MCF 10A (cell line): ENCODE results near the gene AMH. TPM values are rescaled to one million over a fixed set of nuclear protein-coding genes. Genes with fewer than 3 reads are reported as not detected.
A peak's percentile ranks its signal among the peaks of the same experiment; 100 is the strongest.

Experiments used
- BruUV-seq: library from RNA; stranded (reverse); fragments of 400-500 nt; replicated peaks from 2 replicates; lab custom pipeline; 2021; lab: Mats Ljungman, UMichigan
- CTCF ChIA-PET: fragments of 300-600 bp; sonication (Branson Sonifier 250); formaldehyde crosslinking; extraction: SDS; loops from one replicate; lab custom pipeline; 2021; ENCODE audit warnings: antibody characterized with exemption, inconsistent platforms; lab: Yijun Ruan, JAX
- POLR2A ChIA-PET: fragments of 300-600, 350-650 bp; sonication (Branson Sonifier 250); formaldehyde crosslinking; extraction: SDS; loops from one replicate; lab custom pipeline; 2020; ENCODE audit warnings: antibody characterized with exemption, inconsistent platforms; lab: Yijun Ruan, JAX
- DNase-seq: peaks from one replicate; pipeline ENCODE4 v3.0.0-alpha.2; 2018; ENCODE audit not compliant: unreplicated experiment
- H3K27ac Mint-ChIP-seq: one replicate; pipeline ENCODE4 v1.8.0; 2022; ENCODE audit warnings: mild to moderate bottlenecking, low read depth, mixed read lengths; ENCODE audit not compliant: unreplicated experiment
- H3K27me3 Mint-ChIP-seq: one replicate; pipeline ENCODE4 v1.8.0; 2022; ENCODE audit warnings: mixed read lengths; ENCODE audit not compliant: insufficient read depth, unreplicated experiment
- H3K36me3 Mint-ChIP-seq: one replicate; pipeline ENCODE4 v1.8.0; 2022; ENCODE audit warnings: mild to moderate bottlenecking, moderate library complexity, mixed read lengths; ENCODE audit not compliant: insufficient read depth, unreplicated experiment
- H3K4me1 Mint-ChIP-seq: one replicate; pipeline ENCODE4 v1.8.0; 2022; ENCODE audit warnings: mixed read lengths; ENCODE audit not compliant: insufficient read depth, unreplicated experiment
- H3K4me3 Mint-ChIP-seq: one replicate; pipeline ENCODE4 v1.8.0; 2022; ENCODE audit warnings: mild to moderate bottlenecking, moderate library complexity, mixed read lengths; ENCODE audit not compliant: unreplicated experiment
- H3K9me3 Mint-ChIP-seq: one replicate; pipeline ENCODE4 v1.8.0; 2022; ENCODE audit warnings: mixed read lengths; ENCODE audit not compliant: unreplicated experiment
- intact Hi-C: fragments of 100-400 bp; cut with micrococcal nuclease; formaldehyde crosslinking; loops from 2 replicates; pipeline ENCODE4 v1.14.1; 2022
- total RNA-seq: library from RNA; stranded (reverse); gene quantifications from 2 replicates; pipeline ENCODE4 v1.2.3, GENCODE V29; 2022
- TF ChIP-seq, protein P1 (sequence below): fragments of 200-600 bp; IDR thresholded peaks from one replicate; pipeline ENCODE4 v1.8.0; 2022; ENCODE audit warnings: antibody characterized with exemption, mild to moderate bottlenecking; ENCODE audit not compliant: unreplicated experiment

Gene AMH
- total RNA-seq, 1 experiment from 2014 or later: 11.9 TPM

DNA sequence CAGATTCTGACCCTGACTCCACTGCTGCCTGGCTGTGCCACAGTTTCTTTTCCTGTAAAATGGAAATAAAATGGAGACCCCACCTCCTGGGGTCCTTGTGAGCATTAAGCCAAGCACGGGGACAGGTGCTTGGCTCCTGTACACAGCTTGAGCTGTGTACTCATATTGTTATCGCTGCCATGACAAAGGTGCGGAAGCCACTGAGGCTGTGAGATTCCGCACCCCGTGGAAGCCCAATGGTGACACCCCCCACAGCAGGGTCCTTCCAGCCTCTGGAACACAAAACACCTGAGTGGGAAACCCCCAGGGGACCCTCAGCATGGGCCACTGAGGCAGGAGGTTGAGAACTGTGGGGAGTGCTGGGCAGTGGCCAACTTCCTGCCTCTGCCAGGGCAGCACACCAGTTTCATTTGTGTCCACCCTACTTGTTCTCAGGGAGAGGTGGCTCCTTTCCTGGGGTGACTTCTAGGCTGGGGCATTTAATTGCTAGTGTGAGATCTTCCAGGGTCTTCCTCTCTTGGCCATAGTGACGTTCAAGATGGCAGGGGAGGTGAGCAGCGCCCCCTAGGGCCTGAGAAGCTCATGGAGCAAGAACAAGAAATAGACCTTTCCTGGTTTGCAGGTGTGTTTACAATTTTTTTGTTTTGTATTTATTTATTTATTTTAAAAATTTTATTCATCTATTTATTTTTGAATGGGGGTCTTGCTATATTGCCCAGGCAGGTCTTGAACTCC lies 12.5 kb downstream of the AMH start:
- Mint-ChIP-seq H3K27ac (no peak overlapping the region), H3K36me3 (peaks cover 6% of the 10 kb centered on the region), H3K27me3 (no peaks in the 10 kb centered on the region), H3K4me1 (peaks cover 11% of the 10 kb centered on the region), H3K4me3 (no peak overlapping the region), H3K9me3 (no peaks in the 10 kb centered on the region)
- TF ChIP-seq, protein P1, sequence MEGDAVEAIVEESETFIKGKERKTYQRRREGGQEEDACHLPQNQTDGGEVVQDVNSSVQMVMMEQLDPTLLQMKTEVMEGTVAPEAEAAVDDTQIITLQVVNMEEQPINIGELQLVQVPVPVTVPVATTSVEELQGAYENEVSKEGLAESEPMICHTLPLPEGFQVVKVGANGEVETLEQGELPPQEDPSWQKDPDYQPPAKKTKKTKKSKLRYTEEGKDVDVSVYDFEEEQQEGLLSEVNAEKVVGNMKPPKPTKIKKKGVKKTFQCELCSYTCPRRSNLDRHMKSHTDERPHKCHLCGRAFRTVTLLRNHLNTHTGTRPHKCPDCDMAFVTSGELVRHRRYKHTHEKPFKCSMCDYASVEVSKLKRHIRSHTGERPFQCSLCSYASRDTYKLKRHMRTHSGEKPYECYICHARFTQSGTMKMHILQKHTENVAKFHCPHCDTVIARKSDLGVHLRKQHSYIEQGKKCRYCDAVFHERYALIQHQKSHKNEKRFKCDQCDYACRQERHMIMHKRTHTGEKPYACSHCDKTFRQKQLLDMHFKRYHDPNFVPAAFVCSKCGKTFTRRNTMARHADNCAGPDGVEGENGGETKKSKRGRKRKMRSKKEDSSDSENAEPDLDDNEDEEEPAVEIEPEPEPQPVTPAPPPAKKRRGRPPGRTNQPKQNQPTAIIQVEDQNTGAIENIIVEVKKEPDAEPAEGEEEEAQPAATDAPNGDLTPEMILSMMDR: peak; percentile 67
- CTCF ChIA-PET: interaction anchor here (0.7 to 1.5 kb wide), 6 partner anchors 13 to 1557 kb away, joined by 3 to 4 read pairs (median 3); no protein-coding TSS in a partner anchor
- DNase-seq: no peak
- no TSS peak for BruUV-seq
- POLR2A ChIA-PET: interaction anchor here (1.0 to 3.3 kb wide), 2 partner anchors 9 to 24 kb away, joined by 3 to 26 read pairs; no protein-coding TSS in a partner anchor
- intact Hi-C loops: no loop called here

DNA sequence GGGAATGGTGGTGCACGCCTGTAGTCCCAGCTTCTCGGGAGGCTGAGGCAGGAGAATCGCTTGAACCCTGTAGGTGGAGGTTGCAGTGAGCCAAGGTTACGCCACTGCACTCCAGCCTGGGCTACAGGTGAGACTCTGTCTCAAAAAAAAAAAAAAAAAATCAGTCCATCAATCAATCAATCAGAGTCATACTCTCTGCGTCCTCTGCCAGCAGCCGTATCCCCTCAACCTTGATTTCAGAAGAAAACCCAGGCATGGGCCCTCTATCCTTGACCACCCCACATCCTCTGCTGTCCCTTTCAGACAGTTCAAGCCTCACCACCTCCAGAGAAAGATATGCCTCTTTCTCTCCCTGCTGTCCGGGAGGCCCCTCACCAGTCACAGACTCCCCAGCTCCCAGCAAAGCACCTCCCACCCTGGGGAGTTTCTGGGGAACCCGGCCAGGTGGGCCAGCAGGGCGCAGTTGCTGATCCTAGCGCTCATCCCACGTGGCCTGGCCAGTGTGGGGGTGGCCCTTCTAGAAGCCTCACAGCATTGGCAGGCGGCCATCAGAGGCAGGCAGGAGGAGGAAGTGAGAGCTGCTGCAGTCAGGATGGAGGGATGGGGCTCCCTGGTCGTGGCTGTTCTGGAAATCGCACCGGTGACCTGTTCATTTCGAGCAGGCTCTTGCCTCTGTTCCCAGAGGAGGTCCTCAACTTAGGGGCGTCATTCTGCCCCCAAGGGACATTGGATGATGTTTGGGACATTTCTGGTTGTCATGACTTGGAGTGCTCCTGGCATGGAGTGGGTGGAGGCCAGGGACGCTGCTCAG lies 17.3 kb downstream of the AMH start:
- no peaks in the 10 kb centered on the region for H3K9me3 Mint-ChIP-seq
- H3K27ac Mint-ChIP-seq: no peak overlapping the region
- ChIA-PET CTCF (interaction anchor here (0.6 to 1.7 kb wide), 3 partner anchors 28 to 126 kb away, joined by 3 to 6 read pairs (median 5); no protein-coding TSS in a partner anchor), POLR2A (interaction anchor here (1.1 to 1.8 kb wide), 2 partner anchors 27 to 115 kb away, joined by 3 to 16 read pairs; partner anchors contain the start of gene AP3D1)
- TF ChIP-seq, protein P1: no peak
- intact Hi-C loops: no loop called here
- peak; percentile 87 for DNase-seq
- no peaks in the 10 kb centered on the region for H3K27me3 Mint-ChIP-seq
- no TSS peak for BruUV-seq
- peaks cover 7% of the 10 kb centered on the region for H3K4me1 Mint-ChIP-seq
- H3K4me3 Mint-ChIP-seq: peak overlapping the region; percentile 19
- H3K36me3 Mint-ChIP-seq: peaks cover 22% of the 10 kb centered on the region

- intact Hi-C loops: no loop called here
- Mint-ChIP-seq H3K27ac (no peak overlapping the region), H3K9me3 (no peaks in the 10 kb centered on the region), H3K27me3 (no peaks in the 10 kb centered on the region), H3K4me1 (peaks cover 19% of the 10 kb centered on the region), H3K4me3 (peak overlapping the region; percentile 91), H3K36me3 (peaks cover 37% of the 10 kb centered on the region)
- POLR2A ChIA-PET: interaction anchor here (0.6 to 5.3 kb wide), 5 partner anchors 9 to 116 kb away, joined by 3 to 79 read pairs (median 4); partner anchors contain the start of gene PLEKHJ1
- CTCF ChIA-PET: no interaction called here
- TF ChIP-seq, protein P1: no peak
- no peak for DNase-seq
- BruUV-seq: no TSS peak
These were observed 19.3 kb downstream of the AMH start for GRCh38 chr19:2268480-2268830.

DNA sequence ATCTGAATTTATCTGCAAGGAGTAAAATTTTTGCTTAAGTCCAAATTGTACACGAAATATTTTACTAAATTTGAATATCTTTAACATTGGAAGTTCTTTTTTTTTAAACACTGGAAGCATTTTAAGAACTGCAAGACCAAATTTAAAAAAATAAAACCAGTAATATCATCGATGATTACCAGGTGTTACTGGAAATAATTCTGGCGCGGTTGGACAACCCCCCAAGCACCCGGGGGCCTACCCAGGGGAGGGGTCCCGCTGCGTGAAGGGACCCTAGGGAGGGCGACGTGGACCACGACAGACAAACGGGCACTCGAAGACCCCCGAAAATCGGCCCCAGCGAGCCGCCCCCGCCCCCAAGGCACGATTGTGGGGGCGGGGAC lies 19.7 kb downstream of the AMH start:
- TF ChIP-seq, protein P1: no peak
- no peaks in the 10 kb centered on the region for H3K9me3 Mint-ChIP-seq
- intact Hi-C loops: no loop called here
- peak overlapping the region; percentile 91 for H3K4me3 Mint-ChIP-seq
- peak overlapping the region; percentile 88 for H3K27ac Mint-ChIP-seq
- DNase-seq: no peak
- no TSS peak for BruUV-seq
- no peaks in the 10 kb centered on the region for H3K27me3 Mint-ChIP-seq
- ChIA-PET CTCF (no interaction called here), POLR2A (interaction anchor here (0.6 to 5.3 kb wide), 5 partner anchors 10 to 117 kb away, joined by 3 to 79 read pairs (median 5); partner anchors contain the start of gene PLEKHJ1)
- H3K4me1 Mint-ChIP-seq: peaks cover 22% of the 10 kb centered on the region
- peaks cover 41% of the 10 kb centered on the region for H3K36me3 Mint-ChIP-seq
